ENCODE measurements around the gene KCNA10.

KCNA10 gene

GRCh38 chr1:110519125-110519810 lies at the start of gene KCNA10:
TSS of gene KCNA10 (minus strand) at chr1:110519175. CDS start at chr1:110518787, 388 bp downstream.
- ChIA-PET CTCF (interaction anchor here (0.9 kb wide), 1 partner anchor 246 kb away, joined by 3 read pairs; no protein-coding TSS in a partner anchor), POLR2A (no interaction called here)
- no peak for TF ChIP-seq TARDBP (IDR thresholded peaks at IDR 0.05)
- no peak for TF ChIP-seq FOXK2 (IDR thresholded peaks at IDR 0.05)
- no peak for TF ChIP-seq CTBP1 (IDR thresholded peaks at IDR 0.05; ENCODE audit: borderline replicate concordance)
- TF ChIP-seq ELF4 (IDR thresholded peaks at IDR 0.05) = no peak
- no peak for TF ChIP-seq SUZ12 (IDR thresholded peaks at IDR 0.05)
- no peak for DNase-seq (ENCODE audit: extremely low spot score)

DNA sequence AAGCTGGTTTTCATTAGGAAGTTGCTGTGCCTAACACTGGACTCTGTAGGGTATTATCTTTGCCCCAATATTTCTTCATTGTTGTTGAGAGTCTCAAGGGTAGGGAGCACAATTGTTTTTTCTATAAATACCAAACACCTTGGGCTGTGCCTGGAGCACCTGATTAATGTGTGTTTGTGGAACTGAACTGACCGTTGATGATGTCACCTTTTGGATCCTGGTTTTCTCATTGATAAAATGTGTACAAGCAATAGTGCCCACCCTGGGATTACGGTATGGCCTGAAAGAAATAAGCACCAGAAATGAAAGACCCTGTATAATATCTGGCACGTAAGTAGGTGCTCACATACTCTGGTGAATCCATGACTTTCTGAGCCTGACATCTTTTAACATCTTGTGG lies 47.9 kb upstream of the KCNA10 start:
- TF ChIP-seq TARDBP (IDR thresholded peaks at IDR 0.05) (no peak), ARNT (IDR thresholded peaks at IDR 0.05) (no peak), FOXA1 (IDR thresholded peaks at IDR 0.05) (no peak), HDGF (IDR thresholded peaks at IDR 0.05; ENCODE audit: borderline replicate concordance) (no peak), ELF4 (IDR thresholded peaks at IDR 0.05) (no peak), BHLHE40 (IDR thresholded peaks at IDR 0.05; ENCODE audit: borderline replicate concordance) (no peak), SUZ12 (IDR thresholded peaks at IDR 0.05) (no peak), PKNOX1 (IDR thresholded peaks at IDR 0.05) (no peak), NFRKB (IDR thresholded peaks at IDR 0.05) (no peak), FOXM1 (IDR thresholded peaks at IDR 0.05; ENCODE audit: borderline replicate concordance) (no peak), ZNF384 (IDR thresholded peaks at IDR 0.05) (no peak)
- ChIA-PET POLR2A (no interaction called here), CTCF (no interaction called here)
- no peak for DNase-seq (ENCODE audit: extremely low spot score)

DNA sequence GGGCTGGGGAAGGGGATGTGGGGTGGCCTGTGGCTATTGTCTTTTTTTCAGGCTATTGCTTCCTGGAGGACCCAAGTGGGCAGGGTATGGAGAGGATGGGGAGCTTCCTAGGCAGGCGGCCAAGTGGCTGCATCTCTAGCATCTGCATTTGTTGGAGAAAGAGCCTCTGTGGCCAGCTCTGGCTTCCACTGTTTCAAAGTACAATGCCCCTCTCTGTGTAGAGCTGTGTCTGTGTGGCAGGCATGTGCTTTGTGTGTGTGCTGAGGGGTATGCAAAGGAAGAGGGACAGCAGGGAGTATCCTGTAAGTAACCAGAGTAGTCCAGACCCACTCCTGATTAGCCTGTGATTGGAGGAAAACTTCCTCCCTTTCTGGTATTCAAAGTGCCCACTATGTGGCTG lies 46.6 kb upstream of the KCNA10 start:
- POLR2A ChIA-PET = no interaction called here
- CTCF ChIA-PET = no interaction called here
- no peak for DNase-seq (ENCODE audit: extremely low spot score)
- TF ChIP-seq FOXA1 (IDR thresholded peaks at IDR 0.05) = no peak
- no peak for TF ChIP-seq FOXK2 (IDR thresholded peaks at IDR 0.05)
- no peak for TF ChIP-seq TARDBP (IDR thresholded peaks at IDR 0.05)
- no peak for TF ChIP-seq ZNF384 (IDR thresholded peaks at IDR 0.05)
- no peak for TF ChIP-seq CTBP1 (IDR thresholded peaks at IDR 0.05; ENCODE audit: borderline replicate concordance)
- TF ChIP-seq PKNOX1 (IDR thresholded peaks at IDR 0.05) = no peak
- TF ChIP-seq ELF4 (IDR thresholded peaks at IDR 0.05) = no peak
- no peak for TF ChIP-seq ARNT (IDR thresholded peaks at IDR 0.05)
- TF ChIP-seq NFRKB (IDR thresholded peaks at IDR 0.05) = no peak
- TF ChIP-seq SP1 (IDR thresholded peaks at IDR 0.05) = no peak

DNA sequence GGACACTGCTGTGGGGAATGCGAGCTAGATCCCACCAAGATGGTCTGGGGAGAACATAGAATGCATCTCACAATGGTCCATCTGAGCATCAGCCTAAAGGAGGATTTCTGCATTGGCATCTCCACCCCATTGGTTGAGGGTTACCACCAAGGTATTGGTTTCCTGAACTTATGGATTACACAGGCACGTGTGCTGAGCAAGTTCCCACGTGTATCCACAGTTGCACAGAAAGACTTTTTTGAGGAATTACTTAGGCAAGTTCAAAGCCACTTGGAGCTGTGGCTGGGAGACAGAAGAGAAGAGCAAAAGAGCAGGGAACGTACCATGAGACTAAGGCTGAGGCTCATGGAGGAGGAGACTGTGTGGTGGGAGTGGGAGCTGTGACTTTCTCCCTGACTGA lies 44.1 kb upstream of the KCNA10 start:
- POLR2A ChIA-PET = interaction anchor here (1.1 kb wide), 1 partner anchor 24 kb away, joined by 3 read pairs; no protein-coding TSS in a partner anchor
- DNase-seq (ENCODE audit: extremely low spot score) = no peak
- no peak for TF ChIP-seq CTBP1 (IDR thresholded peaks at IDR 0.05; ENCODE audit: borderline replicate concordance)
- TF ChIP-seq ZNF384 (IDR thresholded peaks at IDR 0.05) = no peak
- no peak for TF ChIP-seq BHLHE40 (IDR thresholded peaks at IDR 0.05; ENCODE audit: borderline replicate concordance)
- TF ChIP-seq ARNT (IDR thresholded peaks at IDR 0.05) = no peak
- TF ChIP-seq L3MBTL2 (conservative IDR thresholded peaks at IDR 0.05) = no peak
- TF ChIP-seq TARDBP (IDR thresholded peaks at IDR 0.05) = no peak
- TF ChIP-seq PKNOX1 (IDR thresholded peaks at IDR 0.05) = no peak
- TF ChIP-seq LEF1 (IDR thresholded peaks at IDR 0.05; ENCODE audit: borderline replicate concordance) = no peak
- no peak for TF ChIP-seq SP1 (IDR thresholded peaks at IDR 0.05)
- no peak for TF ChIP-seq ELF4 (IDR thresholded peaks at IDR 0.05)
- no peak for TF ChIP-seq FOXK2 (IDR thresholded peaks at IDR 0.05)
- TF ChIP-seq SUZ12 (IDR thresholded peaks at IDR 0.05) = no peak
- no peak for TF ChIP-seq FOXA1 (IDR thresholded peaks at IDR 0.05)
- no peak for TF ChIP-seq FOXM1 (IDR thresholded peaks at IDR 0.05; ENCODE audit: borderline replicate concordance)
- CTCF ChIA-PET = interaction anchor here (1.2 kb wide), 1 partner anchor 67 kb away, joined by 4 read pairs; no protein-coding TSS in a partner anchor

- no peak for DNase-seq (ENCODE audit: extremely low spot score)
- POLR2A ChIA-PET = no interaction called here
- CTCF ChIA-PET = interaction anchor here (1.2 kb wide), 1 partner anchor 66 kb away, joined by 4 read pairs; no protein-coding TSS in a partner anchor
- TF ChIP-seq SP1 (IDR thresholded peaks at IDR 0.05) = no peak
- no peak for TF ChIP-seq FOXK2 (IDR thresholded peaks at IDR 0.05)
- TF ChIP-seq ZNF384 (IDR thresholded peaks at IDR 0.05) = no peak
- no peak for TF ChIP-seq HDGF (IDR thresholded peaks at IDR 0.05; ENCODE audit: borderline replicate concordance)
- TF ChIP-seq NFRKB (IDR thresholded peaks at IDR 0.05) = no peak
- TF ChIP-seq FOXA1 (IDR thresholded peaks at IDR 0.05) = no peak
- no peak for TF ChIP-seq SUZ12 (IDR thresholded peaks at IDR 0.05)
- no peak for TF ChIP-seq PKNOX1 (IDR thresholded peaks at IDR 0.05)
- no peak for TF ChIP-seq FOXM1 (IDR thresholded peaks at IDR 0.05; ENCODE audit: borderline replicate concordance)
Observed at GRCh38 chr1:110561596-110561995, 42.6 kb upstream of the KCNA10 start.

GRCh38 chr1:110559157-110559556 lies 40.2 kb upstream of the KCNA10 start:
- ChIA-PET POLR2A (no interaction called here), CTCF (no interaction called here)
- no peak for TF ChIP-seq FOXK2 (IDR thresholded peaks at IDR 0.05)
- no peak for TF ChIP-seq CTBP1 (IDR thresholded peaks at IDR 0.05; ENCODE audit: borderline replicate concordance)
- TF ChIP-seq FOXA1 (IDR thresholded peaks at IDR 0.05) = no peak
- TF ChIP-seq ELF4 (IDR thresholded peaks at IDR 0.05) = no peak
- no peak for TF ChIP-seq FOXM1 (IDR thresholded peaks at IDR 0.05; ENCODE audit: borderline replicate concordance)
- no peak for TF ChIP-seq LEF1 (IDR thresholded peaks at IDR 0.05; ENCODE audit: borderline replicate concordance)
- no peak for TF ChIP-seq BHLHE40 (IDR thresholded peaks at IDR 0.05; ENCODE audit: borderline replicate concordance)
- no peak for TF ChIP-seq SUZ12 (IDR thresholded peaks at IDR 0.05)
- TF ChIP-seq HDGF (IDR thresholded peaks at IDR 0.05; ENCODE audit: borderline replicate concordance) = no peak
- TF ChIP-seq NFRKB (IDR thresholded peaks at IDR 0.05) = no peak
- TF ChIP-seq L3MBTL2 (conservative IDR thresholded peaks at IDR 0.05) = no peak
- no peak for TF ChIP-seq ARNT (IDR thresholded peaks at IDR 0.05)
- no peak for TF ChIP-seq TARDBP (IDR thresholded peaks at IDR 0.05)
- no peak for DNase-seq (ENCODE audit: extremely low spot score)
